ENCODE data around the gene FILIP1.

The FILIP1 gene

DNA sequence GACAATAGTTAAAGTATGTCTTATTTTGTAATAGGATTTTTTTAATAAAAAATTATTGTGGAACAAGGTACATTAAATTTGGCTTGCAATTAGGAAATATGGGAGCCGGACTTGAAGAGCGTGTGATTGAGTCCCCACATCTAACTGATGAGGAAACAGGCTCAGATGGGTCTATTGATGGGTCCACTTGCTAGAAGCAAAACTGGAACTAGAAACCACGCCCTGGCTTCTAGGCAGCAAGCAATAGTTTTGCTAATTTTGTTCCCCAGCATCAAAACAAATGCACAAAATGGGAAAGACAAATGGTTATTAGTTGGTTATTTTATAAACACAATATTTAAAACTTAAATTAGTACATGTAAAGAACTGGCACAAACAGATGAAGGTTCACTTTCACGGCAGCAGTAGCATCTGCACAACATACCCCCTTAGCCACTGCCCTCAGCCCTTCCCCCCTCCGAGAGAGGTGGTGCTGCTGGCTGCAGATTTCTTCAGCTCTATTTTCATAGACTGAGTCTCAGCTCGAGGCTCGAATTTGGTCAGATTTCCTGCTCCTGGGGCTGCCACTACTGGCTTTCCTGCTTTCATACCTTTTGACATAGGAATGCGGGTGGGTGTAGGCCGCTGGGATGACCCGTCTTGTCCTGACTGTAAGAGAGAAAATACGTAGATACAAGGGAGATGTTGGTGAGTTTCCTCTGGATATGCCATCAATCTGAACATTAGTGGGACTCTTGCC lies 185.2 kb downstream of the FILIP1 start:
- H3K36me3 ChIP-seq (ENCODE audit: insufficient read depth, low read length), result no peaks in the 10 kb centered on the region
- DNase-seq (no peak), ATAC-seq (ENCODE audit: insufficient read depth, low read depth) (no peak)
- no peaks in the 10 kb centered on the region for H3K9me3 ChIP-seq (ENCODE audit: insufficient read depth, low read length, severe bottlenecking)
- peaks cover 12% of the 10 kb centered on the region for H3K27me3 ChIP-seq (ENCODE audit: insufficient read depth, low read length, poor library complexity)
- H3K4me1 ChIP-seq (ENCODE audit: insufficient read depth, low read length), result no peaks in the 10 kb centered on the region
- H3K27ac ChIP-seq (ENCODE audit: low read length), result no peak overlapping the region
- TF ChIP-seq, protein P1, sequence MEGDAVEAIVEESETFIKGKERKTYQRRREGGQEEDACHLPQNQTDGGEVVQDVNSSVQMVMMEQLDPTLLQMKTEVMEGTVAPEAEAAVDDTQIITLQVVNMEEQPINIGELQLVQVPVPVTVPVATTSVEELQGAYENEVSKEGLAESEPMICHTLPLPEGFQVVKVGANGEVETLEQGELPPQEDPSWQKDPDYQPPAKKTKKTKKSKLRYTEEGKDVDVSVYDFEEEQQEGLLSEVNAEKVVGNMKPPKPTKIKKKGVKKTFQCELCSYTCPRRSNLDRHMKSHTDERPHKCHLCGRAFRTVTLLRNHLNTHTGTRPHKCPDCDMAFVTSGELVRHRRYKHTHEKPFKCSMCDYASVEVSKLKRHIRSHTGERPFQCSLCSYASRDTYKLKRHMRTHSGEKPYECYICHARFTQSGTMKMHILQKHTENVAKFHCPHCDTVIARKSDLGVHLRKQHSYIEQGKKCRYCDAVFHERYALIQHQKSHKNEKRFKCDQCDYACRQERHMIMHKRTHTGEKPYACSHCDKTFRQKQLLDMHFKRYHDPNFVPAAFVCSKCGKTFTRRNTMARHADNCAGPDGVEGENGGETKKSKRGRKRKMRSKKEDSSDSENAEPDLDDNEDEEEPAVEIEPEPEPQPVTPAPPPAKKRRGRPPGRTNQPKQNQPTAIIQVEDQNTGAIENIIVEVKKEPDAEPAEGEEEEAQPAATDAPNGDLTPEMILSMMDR (IDR thresholded peaks at IDR 0.05; ENCODE audit: borderline replicate concordance, extremely low read depth, low read length, poor library complexity, severe bottlenecking), result no peak
- no peak for TF ChIP-seq EZH2 (IDR thresholded peaks at IDR 0.05; ENCODE audit: borderline replicate concordance, low read depth, low read length, severe bottlenecking)
- no peaks in the 10 kb centered on the region for H3K79me2 ChIP-seq (ENCODE audit: insufficient read depth, low read length)
- no peak overlapping the region for H3K9ac ChIP-seq (ENCODE audit: low read depth, low read length)
- H3K4me3 ChIP-seq (ENCODE audit: low read depth in 1 of 2, low read length in 2 of 2), result no peak overlapping the region
- H4K20me1 ChIP-seq (ENCODE audit: insufficient read depth, low read length), result no peaks in the 10 kb centered on the region
- H3K4me2 ChIP-seq (ENCODE audit: insufficient read depth, low read length), result no peak overlapping the region
- H2AFZ ChIP-seq (ENCODE audit: low read depth, low read length), result no peak overlapping the region

DNA sequence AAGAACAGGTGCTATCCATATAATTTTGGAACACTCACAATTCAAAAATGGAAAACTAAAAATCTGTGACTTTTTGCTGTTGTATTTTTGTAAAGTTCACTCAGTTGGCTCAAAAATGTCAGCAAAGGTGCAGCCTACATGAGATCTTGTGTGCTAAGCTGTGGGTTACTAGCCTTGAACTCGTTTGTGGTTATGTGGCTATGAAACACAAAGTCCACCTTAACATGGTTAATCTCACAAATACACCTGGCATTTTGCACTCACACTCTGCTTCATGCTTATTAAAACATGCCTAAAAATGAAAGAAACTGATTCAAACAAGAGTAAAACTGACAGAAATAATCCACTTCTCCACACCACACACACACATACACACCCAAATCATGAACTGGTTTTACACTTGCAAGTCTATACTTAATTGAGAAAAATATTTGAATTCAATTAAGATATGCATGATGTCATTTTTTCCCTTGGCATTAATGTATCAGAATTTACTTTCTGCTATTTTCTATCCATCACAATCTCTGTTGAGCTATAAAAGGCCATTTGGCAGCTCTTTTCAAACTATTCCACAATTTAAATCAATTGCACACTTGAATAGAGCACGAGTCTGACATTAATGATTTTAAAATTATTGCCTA lies 186.1 kb downstream of the FILIP1 start:
- H3K27me3 ChIP-seq (ENCODE audit: insufficient read depth, low read length, poor library complexity), result peaks cover 12% of the 10 kb centered on the region

DNA sequence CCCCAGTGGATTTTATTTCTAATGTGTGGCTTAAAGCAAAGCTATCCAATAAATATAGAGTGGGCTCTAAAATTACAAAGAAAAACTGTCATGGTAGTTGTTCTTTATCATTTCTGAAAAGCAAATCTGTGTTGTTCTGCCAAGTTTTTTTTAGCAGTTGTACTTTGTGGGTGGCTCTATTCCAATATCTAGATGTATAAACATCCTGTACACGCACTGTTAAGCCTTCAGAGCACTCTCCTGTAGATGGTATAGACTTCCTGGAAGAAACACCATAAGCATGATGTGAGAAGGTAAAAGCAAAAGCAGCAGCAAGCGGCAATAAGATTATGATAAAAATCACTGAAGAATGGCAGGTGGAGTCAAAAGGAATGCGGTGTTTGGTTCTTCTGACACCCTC lies 187.5 kb downstream of the FILIP1 start:
- no peak overlapping the region for H3K27ac ChIP-seq (ENCODE audit: low read length)
- ATAC-seq (ENCODE audit: insufficient read depth, low read depth) (no peak), DNase-seq (no peak)
- no peak for TF ChIP-seq EZH2 (IDR thresholded peaks at IDR 0.05; ENCODE audit: borderline replicate concordance, low read depth, low read length, severe bottlenecking)
- TF ChIP-seq, protein P1 (IDR thresholded peaks at IDR 0.05; ENCODE audit: borderline replicate concordance, extremely low read depth, low read length, poor library complexity, severe bottlenecking), result no peak
- H3K27me3 ChIP-seq (ENCODE audit: insufficient read depth, low read length, poor library complexity), result peaks cover 12% of the 10 kb centered on the region
- no peak overlapping the region for H3K4me3 ChIP-seq (ENCODE audit: low read depth in 1 of 2, low read length in 2 of 2)
- H2AFZ ChIP-seq (ENCODE audit: low read depth, low read length), result no peak overlapping the region
- no peaks in the 10 kb centered on the region for H4K20me1 ChIP-seq (ENCODE audit: insufficient read depth, low read length)
- H3K9ac ChIP-seq (ENCODE audit: low read depth, low read length), result no peak overlapping the region
- no peaks in the 10 kb centered on the region for H3K9me3 ChIP-seq (ENCODE audit: insufficient read depth, low read length, severe bottlenecking)
- no peaks in the 10 kb centered on the region for H3K36me3 ChIP-seq (ENCODE audit: insufficient read depth, low read length)
- no peak overlapping the region for H3K4me2 ChIP-seq (ENCODE audit: insufficient read depth, low read length)
- no peaks in the 10 kb centered on the region for H3K4me1 ChIP-seq (ENCODE audit: insufficient read depth, low read length)
- H3K79me2 ChIP-seq (ENCODE audit: insufficient read depth, low read length), result no peaks in the 10 kb centered on the region

More for the DNA sequence above, 186.1 kb downstream of the FILIP1 start:
- Histone ChIP-seq H3K4me1 (ENCODE audit: insufficient read depth, low read length) (no peaks in the 10 kb centered on the region), H2AFZ (ENCODE audit: low read depth, low read length) (no peak overlapping the region), H3K9ac (ENCODE audit: low read depth, low read length) (no peak overlapping the region), H3K36me3 (ENCODE audit: insufficient read depth, low read length) (no peaks in the 10 kb centered on the region), H3K27ac (ENCODE audit: low read length) (no peak overlapping the region), H4K20me1 (ENCODE audit: insufficient read depth, low read length) (no peaks in the 10 kb centered on the region), H3K79me2 (ENCODE audit: insufficient read depth, low read length) (no peaks in the 10 kb centered on the region), H3K4me2 (ENCODE audit: insufficient read depth, low read length) (no peak overlapping the region), H3K9me3 (ENCODE audit: insufficient read depth, low read length, severe bottlenecking) (no peaks in the 10 kb centered on the region), H3K4me3 (ENCODE audit: low read depth in 1 of 2, low read length in 2 of 2) (no peak overlapping the region)
- ATAC-seq (ENCODE audit: insufficient read depth, low read depth) (0 out of 3 replicates have a peak, but pooled peaks have one; percentile 50), DNase-seq (no peak)
- TF ChIP-seq, protein P1 (IDR thresholded peaks at IDR 0.05; ENCODE audit: borderline replicate concordance, extremely low read depth, low read length, poor library complexity, severe bottlenecking), result no peak
- no peak for TF ChIP-seq EZH2 (IDR thresholded peaks at IDR 0.05; ENCODE audit: borderline replicate concordance, low read depth, low read length, severe bottlenecking)

Data from DND-41 (cell line).